Measurements from ENCODE around the gene PTOV1.

DNA sequence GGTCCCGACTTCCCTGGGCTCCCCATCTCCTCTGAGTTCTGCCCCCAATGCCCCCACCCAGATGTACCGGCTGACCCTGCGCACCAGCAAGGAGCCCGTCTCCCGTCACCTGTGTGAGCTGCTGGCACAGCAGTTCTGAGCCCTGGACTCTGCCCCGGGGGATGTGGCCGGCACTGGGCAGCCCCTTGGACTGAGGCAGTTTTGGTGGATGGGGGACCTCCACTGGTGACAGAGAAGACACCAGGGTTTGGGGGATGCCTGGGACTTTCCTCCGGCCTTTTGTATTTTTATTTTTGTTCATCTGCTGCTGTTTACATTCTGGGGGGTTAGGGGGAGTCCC lies 44.4 kb upstream of the PTOV1 start:
- TF ChIP-seq, protein P1, sequence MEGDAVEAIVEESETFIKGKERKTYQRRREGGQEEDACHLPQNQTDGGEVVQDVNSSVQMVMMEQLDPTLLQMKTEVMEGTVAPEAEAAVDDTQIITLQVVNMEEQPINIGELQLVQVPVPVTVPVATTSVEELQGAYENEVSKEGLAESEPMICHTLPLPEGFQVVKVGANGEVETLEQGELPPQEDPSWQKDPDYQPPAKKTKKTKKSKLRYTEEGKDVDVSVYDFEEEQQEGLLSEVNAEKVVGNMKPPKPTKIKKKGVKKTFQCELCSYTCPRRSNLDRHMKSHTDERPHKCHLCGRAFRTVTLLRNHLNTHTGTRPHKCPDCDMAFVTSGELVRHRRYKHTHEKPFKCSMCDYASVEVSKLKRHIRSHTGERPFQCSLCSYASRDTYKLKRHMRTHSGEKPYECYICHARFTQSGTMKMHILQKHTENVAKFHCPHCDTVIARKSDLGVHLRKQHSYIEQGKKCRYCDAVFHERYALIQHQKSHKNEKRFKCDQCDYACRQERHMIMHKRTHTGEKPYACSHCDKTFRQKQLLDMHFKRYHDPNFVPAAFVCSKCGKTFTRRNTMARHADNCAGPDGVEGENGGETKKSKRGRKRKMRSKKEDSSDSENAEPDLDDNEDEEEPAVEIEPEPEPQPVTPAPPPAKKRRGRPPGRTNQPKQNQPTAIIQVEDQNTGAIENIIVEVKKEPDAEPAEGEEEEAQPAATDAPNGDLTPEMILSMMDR (IDR thresholded peaks at IDR 0.05; ENCODE audit: poor library complexity) = no peak
- TF ChIP-seq EZH2 (IDR thresholded peaks at IDR 0.05; ENCODE audit: borderline replicate concordance) = no peak
